NCI-H2227 (cell line): Measurements from ENCODE around the gene IL31.

Experiments used
- DNase-seq: peaks from one replicate; lab custom pipeline; 2025; ENCODE audit not compliant: unreplicated experiment; lab: John Stamatoyannopoulos, UW

IL31 gene

GRCh38 chr12:122158700-122159285 is 15.2 kb downstream of the IL31 start:
- DNase-seq = no peak

DNA sequence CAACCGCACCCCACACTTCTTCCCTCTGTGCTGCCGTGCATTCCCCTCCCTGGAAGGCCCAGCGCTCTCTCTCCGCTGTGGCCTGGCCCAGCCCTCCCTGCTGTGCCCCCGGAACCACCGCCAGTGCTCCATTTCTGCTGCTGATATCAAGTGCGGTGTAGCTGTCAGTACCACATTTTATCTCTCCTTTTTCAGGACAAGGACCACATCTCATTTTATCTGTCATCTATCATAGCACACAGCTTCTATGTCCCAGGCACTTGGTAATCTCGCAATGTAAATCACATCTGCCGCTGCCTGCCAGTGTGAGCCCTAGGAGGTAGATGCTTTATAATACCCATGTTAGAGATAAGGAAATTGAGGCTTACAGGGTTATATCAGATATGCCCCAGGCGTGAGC is 18.3 kb downstream of the IL31 start:
- DNase-seq = no peak

GRCh38 chr12:122152754-122153153 is 21.3 kb downstream of the IL31 start:
- DNase-seq = no peak

GRCh38 chr12:122150127-122150681 is 23.8 kb downstream of the IL31 start:
- DNase-seq = no peak

DNA sequence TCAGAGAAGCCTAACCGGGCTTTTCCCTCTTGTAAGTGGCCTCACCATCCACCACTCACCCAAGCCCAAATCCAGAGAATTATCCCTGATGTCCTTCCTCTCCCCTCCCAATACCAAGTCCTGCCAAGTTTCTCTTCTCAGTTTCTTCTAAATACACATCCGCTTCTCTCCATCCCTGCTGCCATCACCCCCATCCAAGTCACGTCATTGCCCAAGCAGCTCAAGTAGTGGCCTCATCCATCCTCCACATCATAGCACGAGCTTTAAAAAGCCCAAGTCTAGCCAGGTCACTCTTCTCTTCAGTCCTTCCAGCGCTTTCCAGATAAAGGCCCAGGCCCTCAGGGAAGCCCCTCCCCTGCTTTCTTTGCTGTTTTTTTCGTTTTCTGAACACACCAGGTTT is 25.4 kb downstream of the IL31 start:
- no peak for DNase-seq

GRCh38 chr12:122147514-122148290 is 26.3 kb downstream of the IL31 start:
- DNase-seq = no peak

DNA sequence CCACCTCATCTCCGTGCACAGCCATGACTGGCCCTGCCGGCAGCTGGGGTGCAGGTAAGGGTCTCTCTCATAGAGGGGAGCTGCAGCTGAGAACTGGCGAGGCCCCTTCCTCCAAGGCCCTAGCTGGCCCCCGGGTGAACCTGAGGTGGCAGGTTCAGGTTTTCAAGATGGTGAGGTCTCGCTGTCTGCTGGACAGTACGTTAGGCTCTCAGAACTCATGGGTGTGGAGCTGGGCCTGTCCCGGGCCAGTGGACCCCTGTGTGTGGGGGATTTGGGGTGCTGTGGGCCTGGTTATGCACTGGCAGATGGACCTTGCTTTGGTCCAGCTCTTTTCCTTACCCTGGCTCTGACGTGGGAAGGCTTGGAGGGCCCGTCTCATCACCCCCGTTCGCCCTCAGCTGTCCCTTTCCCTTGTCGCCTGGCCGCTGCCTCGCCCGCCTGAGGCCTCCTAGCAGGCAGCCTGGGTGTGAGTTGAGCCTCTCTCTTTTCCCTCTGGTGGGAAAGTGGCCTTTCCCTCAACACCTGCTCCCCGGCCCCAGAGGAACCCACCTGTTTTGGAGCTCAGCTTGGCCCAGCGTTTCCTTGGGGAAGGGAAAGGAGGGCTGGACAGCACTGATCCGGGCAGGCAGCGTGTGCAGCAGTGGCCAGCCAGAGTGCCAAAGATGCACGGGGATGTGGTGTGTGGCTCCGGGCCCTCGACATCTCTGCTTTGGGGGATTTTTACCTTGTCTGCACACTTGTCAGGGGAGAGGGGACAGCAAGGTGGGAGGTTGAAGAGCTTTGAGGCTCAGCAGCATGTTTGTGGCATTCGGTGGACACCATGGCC is 28.3 kb downstream of the IL31 start:
- DNase-seq = no peak

DNA sequence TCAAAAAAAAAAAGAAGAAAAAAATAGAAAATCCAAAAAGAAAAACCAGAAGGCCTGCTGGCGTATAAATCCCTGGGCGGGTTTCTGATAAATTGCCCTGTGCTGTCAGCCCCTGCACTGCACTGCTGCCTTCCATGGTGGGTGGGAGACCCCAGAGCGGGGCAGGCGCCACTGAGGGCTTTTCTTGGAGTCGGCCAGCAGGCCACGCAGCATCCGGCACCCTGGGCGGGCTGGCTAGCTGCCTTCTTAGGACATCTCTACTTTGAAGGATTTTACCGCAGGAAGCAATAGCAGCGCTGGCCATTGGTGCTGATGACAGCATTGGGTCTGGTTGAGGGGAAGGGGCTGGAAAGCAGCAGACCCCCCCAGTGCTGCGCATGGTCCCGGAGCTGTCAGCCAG is 29.1 kb downstream of the IL31 start:
- no peak for DNase-seq

DNA sequence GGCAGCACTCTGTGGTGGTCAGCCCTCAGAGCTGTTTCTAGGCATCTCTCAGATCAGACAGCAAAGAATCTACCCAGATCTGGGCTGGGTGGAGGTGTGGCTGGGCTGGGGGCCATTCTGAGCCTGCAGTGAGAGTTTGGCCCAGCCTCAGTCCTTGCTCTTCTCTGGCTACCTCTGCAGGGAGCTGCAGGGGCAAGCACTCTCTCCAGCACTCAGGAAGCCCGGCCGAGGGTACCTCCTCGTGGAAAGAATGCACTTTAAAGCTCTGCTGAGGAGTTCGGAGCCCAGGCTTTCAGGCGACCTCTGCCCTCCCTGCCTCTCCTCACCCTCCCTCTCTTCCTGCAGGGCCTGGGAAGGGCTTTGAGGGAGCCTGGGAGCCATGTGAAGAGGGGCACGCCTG is 31.2 kb downstream of the IL31 start:
- DNase-seq = no peak

DNA sequence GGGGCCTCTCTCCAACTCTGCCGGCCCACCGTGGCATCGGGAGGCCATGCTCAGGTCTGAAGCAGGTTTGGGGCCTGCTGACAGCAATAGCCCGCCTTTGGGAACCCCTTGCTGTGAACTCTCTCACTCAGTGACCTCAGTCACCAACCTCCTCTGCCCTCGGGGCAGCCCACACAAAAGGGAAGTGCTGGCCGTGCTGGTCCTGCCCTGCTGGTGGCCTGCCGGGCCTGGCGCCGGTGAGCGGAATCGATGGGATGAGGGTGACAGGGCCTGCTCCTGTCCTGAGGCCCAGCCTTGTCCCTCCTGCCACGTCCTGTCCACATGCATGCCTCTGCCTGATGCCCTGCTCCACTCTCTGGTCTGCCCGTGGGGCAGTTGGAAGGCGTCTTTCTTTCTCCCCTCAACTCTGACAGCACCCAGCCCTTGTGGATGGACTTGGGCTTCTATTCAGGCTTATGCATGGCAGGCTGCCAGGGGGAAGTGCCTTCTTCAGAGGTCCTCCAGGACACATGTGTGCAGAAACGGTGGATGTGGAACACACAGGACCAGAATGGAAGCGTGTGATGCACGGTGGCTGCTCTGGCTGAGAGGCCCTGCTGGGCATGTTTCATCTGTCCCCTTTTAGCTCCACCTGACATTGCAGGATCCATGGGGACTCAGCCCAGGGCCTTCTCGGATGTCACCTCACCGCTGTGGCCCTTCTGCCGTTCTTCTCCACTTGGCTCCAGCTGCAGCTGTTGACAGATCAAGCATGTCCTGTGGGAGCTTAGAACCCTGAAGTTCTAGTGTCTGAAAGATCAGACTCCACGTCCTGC is 31.9 kb downstream of the IL31 start:
- no peak for DNase-seq

GRCh38 chr12:122140467-122141257 is 33.4 kb downstream of the IL31 start:
- no peak for DNase-seq

- no peak for DNase-seq
Measured at GRCh38 chr12:122139941-122140340, 34.1 kb downstream of the IL31 start.

DNA sequence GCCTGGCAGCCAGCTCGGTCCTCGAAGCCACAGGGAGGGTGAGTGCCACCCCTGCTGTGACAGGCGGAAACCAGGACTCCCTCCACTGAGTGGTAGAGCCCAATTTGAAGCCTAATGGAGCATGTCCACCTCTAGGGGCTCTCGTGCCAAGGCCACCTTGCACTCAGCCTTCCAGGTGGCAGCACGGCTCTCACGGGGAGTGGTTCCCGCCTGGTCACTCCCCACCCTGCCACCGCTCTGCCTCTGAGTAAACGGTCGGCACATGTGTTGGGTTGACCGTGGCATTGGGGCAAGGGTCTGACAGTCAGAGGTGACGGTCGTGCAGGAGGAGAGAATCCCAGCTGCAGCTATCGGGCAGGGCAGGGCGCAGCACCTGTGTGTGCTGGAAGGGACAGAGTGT is 34.8 kb downstream of the IL31 start:
- DNase-seq = no peak

GRCh38 chr12:122138616-122139015 is 35.4 kb downstream of the IL31 start:
- DNase-seq = no peak

DNA sequence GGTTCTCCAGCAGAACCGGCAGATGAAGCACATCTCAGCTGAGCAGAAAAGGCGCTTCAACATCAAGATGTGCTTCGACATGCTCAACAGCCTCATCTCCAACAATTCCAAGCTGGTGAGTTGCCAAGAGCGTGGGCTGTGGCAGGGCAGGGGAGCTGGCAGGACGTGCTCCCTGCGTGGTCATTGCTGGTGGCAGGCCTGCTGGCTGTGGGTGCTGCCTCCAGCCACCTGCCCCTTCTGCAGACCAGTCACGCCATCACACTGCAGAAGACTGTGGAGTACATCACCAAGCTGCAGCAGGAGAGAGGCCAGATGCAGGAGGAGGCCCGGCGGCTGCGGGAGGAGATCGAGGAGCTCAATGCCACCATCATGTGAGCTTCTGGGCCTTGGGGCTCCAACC is 35.8 kb downstream of the IL31 start:
- no peak for DNase-seq

DNA sequence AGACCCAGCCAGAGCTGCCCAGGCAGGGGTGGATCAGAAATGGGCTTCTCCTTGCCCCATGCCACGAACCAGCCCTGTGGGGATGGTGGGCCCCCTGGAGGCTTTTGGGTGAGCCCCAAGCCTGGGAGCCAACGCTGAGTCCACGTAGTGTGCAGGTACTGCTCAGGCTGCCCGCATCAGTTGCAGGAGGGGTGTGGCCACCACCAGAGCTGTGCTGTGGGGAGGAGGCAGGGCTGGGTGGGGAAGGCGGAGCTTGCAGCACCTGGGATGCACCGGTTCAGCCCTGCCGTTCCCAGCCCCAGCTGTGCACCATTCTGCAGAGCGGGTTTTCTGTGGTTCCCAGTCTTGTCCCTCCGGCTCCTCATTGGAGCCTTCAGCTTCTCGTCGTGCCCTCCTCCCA is 36.3 kb downstream of the IL31 start:
- no peak for DNase-seq

GRCh38 chr12:122137229-122137628 is 36.8 kb downstream of the IL31 start:
- DNase-seq = no peak

GRCh38 chr12:122135437-122136031 is 38.5 kb downstream of the IL31 start:
- DNase-seq = no peak

DNA sequence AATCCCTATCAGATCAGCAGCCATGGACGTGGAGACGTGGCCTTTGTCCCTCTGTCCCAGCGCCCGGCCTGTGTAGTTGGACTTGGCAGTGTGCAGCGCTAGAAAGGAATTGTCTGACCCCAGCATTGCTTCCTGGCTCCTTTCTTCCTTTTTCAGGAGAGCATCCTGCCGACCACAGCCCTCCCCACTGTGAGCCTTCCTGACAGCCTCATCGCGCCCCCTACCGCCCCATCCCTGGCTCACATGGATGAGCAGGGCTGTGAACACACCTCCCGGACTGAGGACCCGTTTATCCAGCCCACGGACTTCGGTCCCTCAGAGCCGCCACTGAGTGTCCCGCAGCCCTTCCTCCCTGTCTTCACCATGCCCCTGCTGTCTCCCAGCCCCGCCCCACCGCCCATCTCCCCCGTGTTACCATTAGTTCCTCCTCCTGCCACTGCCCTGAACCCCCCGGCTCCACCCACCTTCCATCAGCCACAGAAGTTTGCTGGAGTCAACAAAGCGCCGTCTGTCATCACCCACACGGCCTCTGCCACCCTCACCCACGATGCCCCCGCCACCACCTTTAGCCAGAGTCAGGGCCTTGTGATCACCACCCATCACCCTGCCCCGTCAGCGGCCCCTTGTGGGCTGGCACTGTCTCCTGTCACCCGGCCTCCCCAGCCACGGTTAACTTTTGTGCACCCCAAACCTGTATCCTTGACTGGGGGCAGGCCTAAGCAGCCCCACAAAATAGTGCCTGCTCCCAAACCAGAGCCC is 40.6 kb downstream of the IL31 start:
- no peak for DNase-seq
